GM23248 (cell line): ENCODE results near the gene DMAP1. TPM values are rescaled to one million over a fixed set of nuclear protein-coding genes. Genes with fewer than 3 reads are reported as not detected.

Source experiments
- DNase-seq: peaks from one replicate; pipeline ENCODE4 v3.0.0-alpha.2; 2015
- H2AFZ ChIP-seq: fragments of 200-600 bp; sonication (generic); 2 replicates; pipeline ENCODE4 v1.6.1; 2016; ENCODE audit warnings: antibody characterized with exemption
- H3F3A ChIP-seq: fragments of 200-600 bp; sonication (generic); 2 replicates; pipeline ENCODE4 v1.6.1; 2016; ENCODE audit warnings: mild to moderate bottlenecking, antibody characterized with exemption, mixed run types; ENCODE audit not compliant: insufficient read depth
- H3K27ac ChIP-seq: fragments of 200-600 bp; sonication (generic); 2 replicates; pipeline ENCODE4 v1.5.1; 2016; ENCODE audit warnings: mild to moderate bottlenecking
- H3K27me3 ChIP-seq: fragments of 200-600 bp; sonication (generic); replicated peaks from 2 replicates; pipeline ENCODE4 v1.6.1; 2016; ENCODE audit warnings: mild to moderate bottlenecking; ENCODE audit not compliant: insufficient read depth
- H3K36me3 ChIP-seq: fragments of 200-600 bp; sonication (generic); 2 replicates; pipeline ENCODE4 v1.6.1; 2016; ENCODE audit warnings: low read depth, mild to moderate bottlenecking
- H3K4me1 ChIP-seq: fragments of 200-600 bp; sonication (generic); 2 replicates; pipeline ENCODE4 v1.6.1; 2016; ENCODE audit warnings: mild to moderate bottlenecking; ENCODE audit not compliant: insufficient read depth
- H3K4me2 ChIP-seq: fragments of 200-600 bp; sonication (generic); one replicate; pipeline ENCODE4 v1.6.1; 2016; ENCODE audit warnings: mild to moderate bottlenecking; ENCODE audit not compliant: unreplicated experiment
- H3K4me3 ChIP-seq: fragments of 200-600 bp; sonication (generic); 2 replicates; pipeline ENCODE4 v1.5.1; 2016; ENCODE audit warnings: mild to moderate bottlenecking
- H3K79me2 ChIP-seq: fragments of 200-600 bp; sonication (generic); 2 replicates; pipeline ENCODE4 v1.6.1; 2016; ENCODE audit warnings: mild to moderate bottlenecking; ENCODE audit not compliant: insufficient read depth
- H3K9ac ChIP-seq: fragments of 200-600 bp; sonication (generic); 2 replicates; pipeline ENCODE4 v1.6.1; 2016; ENCODE audit warnings: mild to moderate bottlenecking
- H3K9me2 ChIP-seq: fragments of 200-600 bp; sonication (generic); 2 replicates; pipeline ENCODE4 v1.6.1; 2016; ENCODE audit warnings: mixed run types, mild to moderate bottlenecking, moderate library complexity; ENCODE audit not compliant: insufficient read depth
- H3K9me3 ChIP-seq: fragments of 200-600 bp; sonication (generic); one replicate; pipeline ENCODE4 v1.6.1; 2017; ENCODE audit warnings: low read depth
- H4K20me1 ChIP-seq: fragments of 200-600 bp; sonication (generic); 2 replicates; pipeline ENCODE4 v1.6.0; 2016; ENCODE audit not compliant: insufficient read depth
- EZH2 ChIP-seq: fragments of 200-600 bp; sonication (generic); IDR thresholded peaks from 2 replicates; pipeline ENCODE4 v1.6.1; 2018; ENCODE audit warnings: antibody characterized with exemption, mild to moderate bottlenecking; ENCODE audit not compliant: insufficient read depth, poor library complexity, severe bottlenecking
- EZH2phosphoT487 ChIP-seq: fragments of 200-600 bp; sonication (generic); IDR thresholded peaks from 2 replicates; pipeline ENCODE4 v1.6.1; 2018; ENCODE audit warnings: antibody characterized with exemption, moderate library complexity, mild to moderate bottlenecking, low read depth; ENCODE audit not compliant: insufficient read depth
- WGBS, 2 experiments: methylation state at CpG; one replicate each; pipeline ENCODE4 v1.1.6; 2015 to 2017; ENCODE audit warnings: low lambda C conversion rate in 2 of 2, low coverage in 1 of 2; ENCODE audit errors: missing lambda C conversion rate in 2 of 2; 5-methylcytosine and 5-hydroxymethylcytosine counted together
- in situ Hi-C: fragments of 300-500 bp; cut with MboI; formaldehyde crosslinking; loops from 2 replicates; pipeline ENCODE4 v1.15.0; 2020
- polyA plus RNA-seq: library from polyadenylated mRNA; unstranded; fragments of >200 nt; fragmentation: Nextera tagmentation; extraction: Ambion mirVana; gene quantifications from 2 replicates; pipeline ENCODE4 v1.2.1, GENCODE V29; 2016
- total RNA-seq: library from RNA; depleted of rRNA; stranded (reverse); fragments of >200 nt; shearing (Covaris generic); gene quantifications from 2 replicates; pipeline ENCODE4 v1.2.3, GENCODE V29; 2014

DMAP1 gene
- total and polyA plus RNA-seq, 2 experiments from 2014 or later = 16.0 to 32.7 TPM

GRCh38 chr1:44244986-44245385, 31.7 kb downstream of the DMAP1 start:
- no peak for TF ChIP-seq EZH2phosphoT487
- TF ChIP-seq EZH2 = no peak
- H3K9me2 ChIP-seq = no peaks in the 10 kb centered on the region
- 80 to 87% methylated on average over 8 to 9 of the region's 9 CpGs for WGBS, 2 experiments

GRCh38 chr1:44246806-44247205, 33.5 kb downstream of the DMAP1 start:
- Histone ChIP-seq H3K9me3 (no peaks in the 10 kb centered on the region), H3K4me2 (no peak overlapping the region), H3K9ac (no peak overlapping the region), H4K20me1 (no peaks in the 10 kb centered on the region), H3K4me3 (no peak overlapping the region), H3K27me3 (no peaks in the 10 kb centered on the region), H3K79me2 (no peaks in the 10 kb centered on the region), H3K36me3 (no peaks in the 10 kb centered on the region), H3K9me2 (no peaks in the 10 kb centered on the region), H3K4me1 (no peaks in the 10 kb centered on the region), H2AFZ (no peak overlapping the region), H3K27ac (no peak overlapping the region), H3F3A (no peaks in the 10 kb centered on the region)
- DNase-seq = no peak
- TF ChIP-seq EZH2phosphoT487 (no peak), EZH2 (no peak)
- 95 to 98% methylated on average over 2 of the region's 2 CpGs for WGBS, 2 experiments
- in situ Hi-C loops = no loop called here

More at GRCh38 chr1:44244986-44245385, 31.7 kb downstream of the DMAP1 start:
- Histone ChIP-seq H2AFZ (no peak overlapping the region), H4K20me1 (no peaks in the 10 kb centered on the region), H3K27me3 (no peaks in the 10 kb centered on the region), H3K4me1 (0 out of 2 replicates have a peak, but pooled peaks cover 2% of the 10 kb centered on the region), H3K79me2 (no peaks in the 10 kb centered on the region), H3F3A (no peaks in the 10 kb centered on the region), H3K9me3 (no peaks in the 10 kb centered on the region), H3K4me3 (no peak overlapping the region), H3K9ac (no peak overlapping the region), H3K36me3 (no peaks in the 10 kb centered on the region), H3K4me2 (no peak overlapping the region), H3K27ac (no peak overlapping the region)
- DNase-seq = no peak
- in situ Hi-C loops = no loop called here

GRCh38 chr1:44249543-44249942, 36.3 kb downstream of the DMAP1 start:
- WGBS, 2 experiments = 81 to 92% methylated on average over 7 of the region's 7 CpGs
- H3K9ac ChIP-seq = no peak overlapping the region
- no peak overlapping the region for H3K27ac ChIP-seq
- no peak overlapping the region for H3K4me2 ChIP-seq
- no peaks in the 10 kb centered on the region for H4K20me1 ChIP-seq
- H3K9me2 ChIP-seq = no peaks in the 10 kb centered on the region
- no peaks in the 10 kb centered on the region for H3F3A ChIP-seq
- no peaks in the 10 kb centered on the region for H3K4me1 ChIP-seq
- no peak overlapping the region for H3K4me3 ChIP-seq
- no peak overlapping the region for H2AFZ ChIP-seq
- H3K79me2 ChIP-seq = no peaks in the 10 kb centered on the region
- H3K36me3 ChIP-seq = no peaks in the 10 kb centered on the region
- in situ Hi-C loops = no loop called here
- H3K9me3 ChIP-seq = no peaks in the 10 kb centered on the region
- no peaks in the 10 kb centered on the region for H3K27me3 ChIP-seq
- no peak for TF ChIP-seq EZH2phosphoT487
- no peak for TF ChIP-seq EZH2
- no peak for DNase-seq

GRCh38 chr1:44250068-44250781, 37.0 kb downstream of the DMAP1 start:
- H3K4me3 ChIP-seq = no peak overlapping the region
- 92% methylated on average over 33 of the region's 33 CpGs for WGBS, 2 experiments
- TF ChIP-seq EZH2phosphoT487 (no peak), EZH2 (no peak)
- H3K27me3 ChIP-seq = no peaks in the 10 kb centered on the region
- H3K4me2 ChIP-seq = no peak overlapping the region
- DNase-seq = no peak
- in situ Hi-C loops = no loop called here
- no peak overlapping the region for H3K9ac ChIP-seq
- H3K4me1 ChIP-seq = no peaks in the 10 kb centered on the region
- H3K79me2 ChIP-seq = no peaks in the 10 kb centered on the region
- H3K36me3 ChIP-seq = no peaks in the 10 kb centered on the region
- H3F3A ChIP-seq = no peaks in the 10 kb centered on the region
- H3K9me2 ChIP-seq = no peaks in the 10 kb centered on the region
- H3K9me3 ChIP-seq = no peaks in the 10 kb centered on the region
- H3K27ac ChIP-seq = no peak overlapping the region
- H2AFZ ChIP-seq = no peak overlapping the region
- H4K20me1 ChIP-seq = no peaks in the 10 kb centered on the region

GRCh38 chr1:44251486-44251885, 38.2 kb downstream of the DMAP1 start:
- Histone ChIP-seq H3K9ac (no peak overlapping the region), H4K20me1 (no peaks in the 10 kb centered on the region), H3K36me3 (no peaks in the 10 kb centered on the region), H3K9me3 (no peaks in the 10 kb centered on the region), H3K4me3 (no peak overlapping the region), H3K79me2 (no peaks in the 10 kb centered on the region), H2AFZ (no peak overlapping the region), H3K27me3 (no peaks in the 10 kb centered on the region), H3K9me2 (no peaks in the 10 kb centered on the region), H3K4me2 (no peak overlapping the region), H3K4me1 (no peaks in the 10 kb centered on the region), H3K27ac (no peak overlapping the region), H3F3A (no peaks in the 10 kb centered on the region)
- in situ Hi-C loops = no loop called here
- WGBS, 2 experiments = 93 to 95% methylated on average over 1 of the region's 1 CpG
- no peak for DNase-seq
- TF ChIP-seq EZH2phosphoT487 (no peak), EZH2 (no peak)
